HG02610 (cell line): Measurements from ENCODE around the gene ZNF579.

Experiments used
- ATAC-seq: cut with Tn5 transposase; IDR thresholded peaks from one replicate; pipeline ENCODE4 v1.9.1; 2021; ENCODE audit warnings: mild to moderate bottlenecking, moderate library complexity; ENCODE audit not compliant: unreplicated experiment

The ZNF579 gene

GRCh38 chr19:55580628-55581144 is at the start of gene ZNF579:
Gene ZNF579 (minus strand): TSS chr19:55580848. CDS start chr19:55579639, 1,209 bp downstream.
- ATAC-seq = peak; percentile 45

GRCh38 chr19:55626350-55626749 is 45.7 kb upstream of the ZNF579 start:
- no peak for ATAC-seq

- no peak for ATAC-seq
Observed at GRCh38 chr19:55625004-55625326, 44.3 kb upstream of the ZNF579 start.

DNA sequence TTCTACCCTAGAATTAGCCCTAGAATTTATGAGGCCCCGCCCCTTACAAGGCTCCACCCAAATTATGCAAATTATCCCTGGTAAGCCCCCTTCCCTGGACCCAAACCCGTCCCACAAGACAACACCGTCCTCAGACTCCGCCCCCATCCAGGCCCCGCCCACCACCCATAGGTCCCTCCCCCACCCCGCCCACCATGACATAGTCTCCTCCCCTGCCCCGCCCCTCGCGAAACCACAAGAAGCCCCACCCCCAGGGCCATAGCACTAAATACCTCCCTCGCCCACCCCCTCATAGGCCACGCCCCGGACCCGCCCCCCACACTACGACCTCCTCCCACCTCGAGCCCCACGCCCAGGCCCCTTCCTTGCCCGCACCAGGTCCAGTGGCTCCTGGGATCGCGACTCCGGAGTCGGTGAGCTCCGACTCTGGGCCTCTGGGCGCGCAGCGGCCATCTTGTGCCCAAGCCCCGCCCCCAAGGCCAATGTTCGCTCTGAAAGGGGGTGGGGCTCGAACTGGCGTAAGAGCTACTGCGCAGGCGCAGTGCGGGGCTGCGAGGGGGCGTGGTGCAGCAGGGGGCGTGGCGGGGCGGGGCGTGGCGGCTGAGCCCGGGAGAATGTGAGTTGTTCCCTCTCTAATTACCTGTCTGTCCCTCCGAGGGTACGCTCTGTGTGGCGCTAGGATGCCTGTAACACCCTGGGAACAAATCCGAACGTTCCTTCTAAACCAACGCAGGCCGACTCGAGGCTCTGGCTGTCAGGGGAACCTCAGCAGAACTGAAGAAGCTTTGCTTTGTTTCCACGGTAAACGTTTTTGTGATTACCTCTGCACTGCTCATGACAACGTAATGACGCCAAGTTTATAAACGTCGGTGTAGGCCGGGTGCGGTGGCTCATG is 43.7 kb upstream of the ZNF579 start, which contains the start of gene ZNF784:
TSS of gene ZNF784 (minus strand) at position 458 of the 895 bp plus-strand sequence. CDS start at position 453, 5 bp downstream.
- no peak for ATAC-seq

- no peak for ATAC-seq
Observed at GRCh38 chr19:55623561-55623960, 42.9 kb upstream of the ZNF579 start.

GRCh38 chr19:55623130-55623529 is 42.5 kb upstream of the ZNF579 start:
- no peak for ATAC-seq

DNA sequence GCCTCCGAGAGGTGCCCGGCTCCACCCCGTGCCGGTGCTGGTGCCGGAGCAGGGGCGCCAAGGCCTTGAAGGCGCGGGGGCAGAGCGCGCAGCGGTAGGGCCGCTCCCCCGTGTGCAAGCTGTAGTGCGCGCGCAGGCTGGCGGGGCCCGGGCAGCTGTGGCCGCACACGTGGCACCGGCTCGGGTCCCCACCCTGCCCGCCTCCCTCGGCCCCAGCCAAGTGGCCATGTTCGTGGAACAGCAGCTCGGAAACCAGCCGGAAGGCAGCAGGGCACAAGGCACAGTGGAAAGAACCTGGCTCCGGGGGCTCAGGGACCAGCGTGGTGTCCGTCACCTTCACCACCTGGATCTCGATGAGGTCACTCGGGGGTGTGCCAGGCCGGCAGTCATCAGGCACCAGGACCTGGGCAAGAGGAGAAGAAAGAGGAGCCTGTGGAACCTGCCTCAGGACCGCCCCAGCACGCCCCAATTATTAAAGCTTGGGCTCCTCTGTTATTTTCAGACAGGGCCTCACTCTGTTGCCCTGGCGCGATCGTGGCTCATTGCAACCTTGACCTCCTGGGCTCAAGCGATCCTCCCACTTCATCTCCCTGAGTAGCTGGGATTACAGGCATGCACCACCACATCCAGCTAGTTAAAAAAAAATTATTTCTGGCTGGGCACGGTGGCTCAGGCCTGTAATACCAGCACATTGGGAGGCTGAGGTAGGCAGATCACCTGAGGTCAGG is 41.8 kb upstream of the ZNF579 start:
- no peak for ATAC-seq

DNA sequence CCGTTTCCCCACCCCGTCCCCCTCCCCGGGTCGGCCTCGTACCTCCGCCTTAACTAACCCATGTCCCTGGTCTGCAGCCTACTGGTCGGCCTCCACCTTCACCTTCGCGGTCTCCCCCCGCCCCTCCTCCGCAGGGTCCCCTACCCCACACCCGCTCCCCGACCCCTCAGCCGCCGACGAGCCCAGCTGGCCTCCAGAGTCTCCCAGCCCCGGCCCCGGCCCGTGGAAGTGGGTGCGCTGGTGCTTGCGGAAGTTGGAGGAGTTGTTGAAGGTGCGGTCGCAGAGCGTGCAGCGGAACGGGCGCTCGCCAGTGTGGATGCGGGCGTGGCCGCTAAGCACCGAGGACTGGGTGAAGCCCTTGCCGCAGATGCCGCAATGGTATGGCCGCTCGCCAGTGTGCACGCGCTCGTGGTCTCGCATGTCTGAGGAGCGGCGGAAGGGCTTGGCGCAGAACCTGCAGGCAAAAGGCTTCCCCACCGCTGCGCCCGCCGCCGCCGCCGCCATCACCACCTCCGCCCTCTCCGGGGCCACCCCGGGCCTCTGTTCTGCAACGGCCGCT is 41.1 kb upstream of the ZNF579 start:
- no peak for ATAC-seq

- ATAC-seq = no peak
Observed at GRCh38 chr19:55621205-55621672, 40.6 kb upstream of the ZNF579 start.

- ATAC-seq = no peak
Observed at GRCh38 chr19:55620410-55621204, 40.0 kb upstream of the ZNF579 start.

- no peak for ATAC-seq
Observed at GRCh38 chr19:55619286-55619685, 38.6 kb upstream of the ZNF579 start.

DNA sequence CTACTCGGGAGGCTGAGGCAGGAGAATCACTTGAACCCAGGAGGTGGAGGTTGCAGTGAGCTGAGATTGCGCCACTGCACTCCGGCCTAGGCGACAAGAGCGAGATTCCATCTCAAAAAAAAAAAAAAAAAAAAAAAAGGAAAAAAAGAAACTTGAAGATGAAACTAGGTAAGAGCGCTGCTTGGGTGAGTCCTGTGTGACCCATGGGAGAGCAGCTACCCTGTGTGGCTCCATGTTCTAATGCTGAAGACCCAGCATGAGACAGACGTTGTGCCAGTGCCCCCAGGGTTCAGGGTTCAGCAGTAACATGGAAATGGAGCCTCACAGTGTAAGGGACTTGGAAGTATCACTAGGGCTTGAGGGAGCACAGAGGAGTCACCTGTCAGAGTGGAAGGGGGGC is 37.8 kb upstream of the ZNF579 start:
- no peak for ATAC-seq

DNA sequence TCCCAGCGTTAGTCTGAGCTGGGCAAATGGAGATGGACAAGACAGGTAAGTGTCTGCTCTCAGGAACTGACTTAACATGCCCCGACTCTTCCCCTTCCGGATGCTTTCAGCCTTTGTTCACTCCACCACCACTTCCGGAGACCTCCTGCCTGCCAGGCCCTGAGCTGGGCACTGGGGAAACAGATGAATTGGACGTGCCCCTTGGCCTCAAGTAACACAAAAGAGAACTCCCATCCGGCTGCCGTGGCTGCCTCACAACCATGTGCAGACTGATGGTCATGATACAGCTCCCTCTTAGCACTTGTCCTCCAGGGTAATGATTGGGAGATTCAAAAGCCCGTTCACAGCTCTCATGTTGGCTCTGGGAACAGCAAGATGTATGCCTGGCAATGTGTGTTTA is 36.8 kb upstream of the ZNF579 start:
- no peak for ATAC-seq

GRCh38 chr19:55616395-55616875 is 35.8 kb upstream of the ZNF579 start:
- ATAC-seq = no peak

- ATAC-seq = no peak
Observed at GRCh38 chr19:55615543-55616394, 35.1 kb upstream of the ZNF579 start.

DNA sequence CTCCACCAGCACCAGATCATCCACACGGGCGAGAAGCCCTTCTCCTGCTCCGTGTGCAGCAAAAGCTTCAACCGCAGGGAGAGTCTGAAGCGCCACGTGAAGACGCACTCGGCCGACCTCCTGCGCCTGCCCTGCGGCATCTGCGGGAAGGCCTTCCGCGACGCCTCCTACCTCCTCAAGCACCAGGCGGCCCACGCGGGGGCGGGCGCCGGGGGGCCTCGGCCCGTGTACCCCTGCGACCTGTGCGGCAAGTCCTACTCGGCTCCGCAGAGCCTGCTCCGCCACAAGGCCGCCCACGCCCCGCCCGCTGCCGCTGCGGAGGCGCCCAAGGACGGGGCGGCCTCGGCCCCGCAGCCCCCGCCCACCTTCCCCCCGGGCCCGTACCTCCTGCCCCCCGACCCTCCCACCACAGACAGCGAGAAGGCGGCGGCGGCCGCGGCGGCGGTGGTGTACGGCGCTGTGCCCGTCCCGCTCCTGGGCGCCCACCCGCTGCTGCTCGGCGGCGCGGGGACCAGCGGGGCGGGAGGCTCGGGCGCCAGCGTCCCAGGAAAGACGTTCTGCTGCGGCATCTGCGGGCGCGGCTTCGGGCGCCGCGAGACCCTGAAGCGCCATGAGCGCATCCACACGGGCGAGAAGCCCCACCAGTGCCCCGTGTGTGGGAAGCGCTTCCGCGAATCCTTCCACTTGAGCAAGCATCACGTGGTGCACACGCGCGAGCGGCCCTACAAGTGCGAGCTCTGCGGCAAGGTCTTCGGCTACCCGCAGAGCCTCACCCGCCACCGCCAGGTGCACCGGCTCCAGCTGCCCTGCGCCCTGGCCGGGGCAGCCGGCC is 34.3 kb upstream of the ZNF579 start:
- ATAC-seq = no peak

- ATAC-seq = no peak
Observed at GRCh38 chr19:55613930-55614710, 33.5 kb upstream of the ZNF579 start.

DNA sequence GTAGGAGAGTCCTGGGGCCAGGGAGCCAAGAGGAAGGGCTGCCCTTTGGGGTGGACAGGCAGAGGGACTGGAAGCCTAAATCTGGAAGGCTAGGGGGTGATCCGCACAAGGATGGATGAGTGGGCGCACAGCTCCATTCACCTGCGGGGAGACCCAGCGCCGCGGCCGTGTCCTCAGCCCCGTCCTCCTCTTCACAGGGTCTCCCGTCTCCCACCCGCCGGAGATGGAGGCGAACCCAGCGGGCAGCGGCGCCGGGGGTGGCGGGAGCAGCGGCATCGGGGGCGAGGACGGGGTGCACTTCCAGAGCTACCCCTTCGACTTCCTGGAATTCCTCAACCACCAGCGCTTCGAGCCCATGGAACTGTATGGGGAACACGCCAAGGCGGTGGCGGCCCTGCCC is 32.7 kb upstream of the ZNF579 start:
- ATAC-seq = no peak
